Fibroblast of lung (primary cell): ENCODE measurements around the gene FAM204A. TPM values are rescaled to one million over a fixed set of nuclear protein-coding genes. Genes with fewer than 3 reads are reported as not detected.

Source experiments
- DNase-seq, 2 donors: peaks; one replicate each; pipeline versions ENCODE4 v3.0.0 to v3.0.0-alpha.2; 2010; ENCODE audit warnings: low read depth in 2 of 2
- H2AFZ ChIP-seq: 2 replicates; pipeline ENCODE4 v1.5.1; 2012; ENCODE audit warnings: low read length, control low read depth, inconsistent platforms
- H3K27ac ChIP-seq: 2 replicates; pipeline ENCODE4 v1.5.1; 2011; ENCODE audit warnings: low read length, control low read depth; ENCODE audit not compliant: insufficient read depth
- H3K27me3 ChIP-seq: 2 replicates; pipeline ENCODE4 v1.5.1; 2011; ENCODE audit warnings: mild to moderate bottlenecking, low read length; ENCODE audit not compliant: control insufficient read depth, insufficient read depth
- H3K36me3 ChIP-seq: 2 replicates; pipeline ENCODE4 v1.5.1; 2011; ENCODE audit warnings: low read length; ENCODE audit not compliant: control insufficient read depth, insufficient read depth
- H3K4me1 ChIP-seq: 2 replicates; pipeline ENCODE4 v1.5.1; 2011; ENCODE audit warnings: low read length; ENCODE audit not compliant: control insufficient read depth, insufficient read depth; ENCODE audit errors: extremely low read depth
- H3K4me2 ChIP-seq: 2 replicates; pipeline ENCODE4 v1.5.1; 2011; ENCODE audit warnings: low read length, control low read depth; ENCODE audit not compliant: insufficient read depth; ENCODE audit errors: extremely low read depth
- H3K4me3 ChIP-seq, 4 experiments: fragments of 200-600 bp in 1 of 4; sonication (generic) in 1 of 4; replicated peaks in 1 of 4; 2 replicates each; pipeline ENCODE4 v1.5.1; 2011 to 2016; ENCODE audit warnings: low read length in 4 of 4, low read depth in 3 of 4, mild to moderate bottlenecking in 3 of 4, control low read depth in 2 of 4, inconsistent platforms in 1 of 4, mixed read lengths in 1 of 4; ENCODE audit not compliant: insufficient read depth in 1 of 4; ENCODE audit errors: control extremely low read depth in 1 of 4
- H3K79me2 ChIP-seq: 2 replicates; pipeline ENCODE4 v1.5.1; 2012; ENCODE audit warnings: mild to moderate bottlenecking, low read length, inconsistent platforms; ENCODE audit not compliant: control insufficient read depth, insufficient read depth
- H3K9ac ChIP-seq: 2 replicates; pipeline ENCODE4 v1.5.1; 2011; ENCODE audit warnings: mild to moderate bottlenecking, low read length, control low read depth; ENCODE audit not compliant: insufficient read depth
- H3K9me3 ChIP-seq: 2 replicates; pipeline ENCODE4 v1.5.1; 2012; ENCODE audit warnings: low read depth, low read length; ENCODE audit not compliant: control insufficient read depth, insufficient read depth
- H4K20me1 ChIP-seq: 2 replicates; pipeline ENCODE4 v1.5.1; 2011; ENCODE audit warnings: low read length; ENCODE audit not compliant: control insufficient read depth, insufficient read depth; ENCODE audit errors: extremely low read depth
- EZH2 ChIP-seq: IDR thresholded peaks from 2 replicates; pipeline ENCODE4 v1.5.1; 2012; ENCODE audit warnings: low read length, control low read depth, mild to moderate bottlenecking; ENCODE audit errors: missing control alignments
- polyA plus RNA-seq, 2 donors: library from polyadenylated mRNA; depleted of rRNA in 1 of 2; stranded (reverse) in 1 of 2; unstranded in 1 of 2; fragments of >200 nt; gene quantifications; 2 replicates each; pipeline ENCODE4 v1.2.1, GENCODE V29; 2011 to 2012; ENCODE audit warnings: missing spikeins in 1 of 2
- total RNA-seq: library from RNA; depleted of rRNA; stranded (reverse); fragments of >200 nt; gene quantifications from 2 replicates; pipeline ENCODE4 v1.2.1, GENCODE V29; 2014
- TF ChIP-seq, protein P1 (sequence below), 2 donors: IDR thresholded peaks in 1 of 2; conservative IDR thresholded peaks in 1 of 2; 1 replicate in 1 of 2; 2 replicates in 1 of 2; pipeline ENCODE4 v1.5.1; 2011 to 2012; ENCODE audit warnings: low read length in 2 of 2, control low read depth in 1 of 2, inconsistent platforms in 1 of 2, low read depth in 1 of 2, mild to moderate bottlenecking in 1 of 2

The FAM204A gene
- total and polyA plus RNA-seq, 2 donors (not counting 1 experiment from before 2014, with no cell fraction given) = 47.2 to 54.8 TPM

DNA sequence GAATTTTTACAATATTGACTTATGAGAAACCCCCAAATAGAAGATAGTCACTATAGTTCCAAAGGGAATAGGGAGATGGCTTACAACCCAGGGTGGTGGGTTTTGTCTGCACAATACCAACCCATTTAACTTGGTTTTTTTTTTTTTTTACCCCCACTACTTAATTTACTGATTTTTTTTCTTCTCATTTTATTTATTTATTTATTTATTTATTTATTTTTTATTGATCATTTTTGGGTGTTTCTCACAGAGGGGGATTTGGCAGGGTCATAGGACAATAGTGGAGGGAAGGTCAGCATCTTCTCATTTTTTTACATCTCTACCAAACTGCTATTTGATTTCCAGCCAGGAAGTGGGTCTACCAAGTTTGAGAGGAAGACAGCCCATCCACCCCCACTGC, 77.9 kb downstream of the FAM204A start:
- H3K4me2 ChIP-seq = no peak overlapping the region
- H3K27me3 ChIP-seq = no peaks in the 10 kb centered on the region
- H3K27ac ChIP-seq = no peak overlapping the region
- no peaks in the 10 kb centered on the region for H4K20me1 ChIP-seq
- H3K36me3 ChIP-seq = no peaks in the 10 kb centered on the region
- no peak for DNase-seq
- H3K9ac ChIP-seq = no peak overlapping the region
- H3K4me1 ChIP-seq = no peaks in the 10 kb centered on the region
- H2AFZ ChIP-seq = no peak overlapping the region
- no peak for TF ChIP-seq EZH2
- TF ChIP-seq, protein P1, sequence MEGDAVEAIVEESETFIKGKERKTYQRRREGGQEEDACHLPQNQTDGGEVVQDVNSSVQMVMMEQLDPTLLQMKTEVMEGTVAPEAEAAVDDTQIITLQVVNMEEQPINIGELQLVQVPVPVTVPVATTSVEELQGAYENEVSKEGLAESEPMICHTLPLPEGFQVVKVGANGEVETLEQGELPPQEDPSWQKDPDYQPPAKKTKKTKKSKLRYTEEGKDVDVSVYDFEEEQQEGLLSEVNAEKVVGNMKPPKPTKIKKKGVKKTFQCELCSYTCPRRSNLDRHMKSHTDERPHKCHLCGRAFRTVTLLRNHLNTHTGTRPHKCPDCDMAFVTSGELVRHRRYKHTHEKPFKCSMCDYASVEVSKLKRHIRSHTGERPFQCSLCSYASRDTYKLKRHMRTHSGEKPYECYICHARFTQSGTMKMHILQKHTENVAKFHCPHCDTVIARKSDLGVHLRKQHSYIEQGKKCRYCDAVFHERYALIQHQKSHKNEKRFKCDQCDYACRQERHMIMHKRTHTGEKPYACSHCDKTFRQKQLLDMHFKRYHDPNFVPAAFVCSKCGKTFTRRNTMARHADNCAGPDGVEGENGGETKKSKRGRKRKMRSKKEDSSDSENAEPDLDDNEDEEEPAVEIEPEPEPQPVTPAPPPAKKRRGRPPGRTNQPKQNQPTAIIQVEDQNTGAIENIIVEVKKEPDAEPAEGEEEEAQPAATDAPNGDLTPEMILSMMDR (conservative IDR thresholded peaks at IDR 0.05 in 1 of 2, IDR thresholded peaks at IDR 0.05 in 1 of 2; ENCODE audit: low read depth in 1 of 2, low read length in 2 of 2) = no peak
- H3K9me3 ChIP-seq = no peaks in the 10 kb centered on the region
- H3K79me2 ChIP-seq = no peaks in the 10 kb centered on the region
- H3K4me3 ChIP-seq = no peak overlapping the region

DNA sequence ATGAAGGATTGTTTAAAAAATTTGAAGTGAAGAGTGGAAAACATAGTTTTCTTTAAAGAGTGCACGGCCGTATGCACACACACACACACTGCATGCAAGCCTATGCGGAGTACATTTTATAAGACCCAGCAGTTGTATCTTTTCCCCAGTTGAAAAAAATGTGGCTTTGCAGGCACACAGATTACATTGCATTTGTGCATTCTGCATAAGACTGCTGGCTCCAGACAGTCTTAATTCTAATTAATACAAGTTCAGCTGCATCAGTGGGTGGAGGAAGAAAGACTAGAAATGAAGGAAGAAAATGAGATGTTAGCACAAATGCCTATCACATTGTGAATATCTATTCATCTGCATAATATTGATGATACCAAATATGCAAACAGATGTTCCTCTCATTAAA, 79.6 kb downstream of the FAM204A start:
- no peak overlapping the region for H2AFZ ChIP-seq
- no peaks in the 10 kb centered on the region for H4K20me1 ChIP-seq
- TF ChIP-seq, protein P1 (conservative IDR thresholded peaks at IDR 0.05 in 1 of 2, IDR thresholded peaks at IDR 0.05 in 1 of 2; ENCODE audit: low read depth in 1 of 2, low read length in 2 of 2) = no peak
- no peak for TF ChIP-seq EZH2
- H3K27ac ChIP-seq = no peak overlapping the region
- no peak overlapping the region for H3K4me2 ChIP-seq
- H3K36me3 ChIP-seq = no peaks in the 10 kb centered on the region
- H3K79me2 ChIP-seq = no peaks in the 10 kb centered on the region
- H3K27me3 ChIP-seq = no peaks in the 10 kb centered on the region
- H3K4me3 ChIP-seq = no peak overlapping the region
- no peak overlapping the region for H3K9ac ChIP-seq
- DNase-seq = no peak
- no peaks in the 10 kb centered on the region for H3K4me1 ChIP-seq
- no peaks in the 10 kb centered on the region for H3K9me3 ChIP-seq

DNA sequence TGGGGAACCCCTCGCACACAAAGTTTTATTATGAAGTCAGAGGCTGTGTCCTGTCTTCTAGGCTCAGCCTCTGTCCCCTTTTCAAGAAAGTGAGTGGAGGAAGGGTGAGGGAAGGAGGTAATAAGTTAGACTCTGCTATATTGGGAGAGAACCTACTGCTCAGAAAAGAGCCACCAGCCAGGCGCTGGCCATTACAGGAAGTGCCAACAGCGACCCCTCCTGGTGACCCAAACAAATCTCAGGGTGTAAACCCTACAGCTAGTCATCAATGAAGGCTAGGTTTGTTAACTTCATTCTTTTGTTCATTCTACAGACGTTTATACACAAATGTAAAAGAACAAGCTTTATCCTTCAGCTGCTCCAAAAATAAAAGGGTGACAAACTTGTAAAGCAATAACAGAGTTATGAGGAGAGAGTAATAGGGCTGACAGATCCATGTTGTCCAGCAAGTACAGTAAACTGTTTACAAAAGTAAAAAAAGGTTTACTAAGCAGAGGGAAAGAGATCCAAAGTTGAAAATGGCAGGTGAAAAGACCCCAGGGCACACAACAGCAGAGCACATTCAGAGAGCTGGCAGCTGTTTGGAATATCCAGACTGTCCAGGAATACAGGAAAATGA, 82.7 kb downstream of the FAM204A start:
- Histone ChIP-seq H3K27ac (no peak overlapping the region), H3K4me2 (no peak overlapping the region), H4K20me1 (no peaks in the 10 kb centered on the region), H3K4me1 (no peaks in the 10 kb centered on the region), H3K79me2 (no peaks in the 10 kb centered on the region), H2AFZ (no peak overlapping the region), H3K9ac (no peak overlapping the region), H3K9me3 (no peaks in the 10 kb centered on the region), H3K4me3 (no peak overlapping the region), H3K27me3 (no peaks in the 10 kb centered on the region), H3K36me3 (no peaks in the 10 kb centered on the region)
- no peak for TF ChIP-seq EZH2
- TF ChIP-seq, protein P1 (conservative IDR thresholded peaks at IDR 0.05 in 1 of 2, IDR thresholded peaks at IDR 0.05 in 1 of 2; ENCODE audit: low read depth in 1 of 2, low read length in 2 of 2) = peak; percentile 43 to 51
- peak in 1 of 2 donors; percentile 15 for DNase-seq
